Measurements from ENCODE around the gene NTSR1. TPM values are rescaled to one million over a fixed set of nuclear protein-coding genes. Genes with fewer than 3 reads are reported as not detected.

NTSR1 gene
- total and polyA plus RNA-seq, 2 of the 8 experiments (the other 6 are each of a cell fraction or from before 2014, with no cell fraction given) = 0.53 to 0.89 TPM

DNA sequence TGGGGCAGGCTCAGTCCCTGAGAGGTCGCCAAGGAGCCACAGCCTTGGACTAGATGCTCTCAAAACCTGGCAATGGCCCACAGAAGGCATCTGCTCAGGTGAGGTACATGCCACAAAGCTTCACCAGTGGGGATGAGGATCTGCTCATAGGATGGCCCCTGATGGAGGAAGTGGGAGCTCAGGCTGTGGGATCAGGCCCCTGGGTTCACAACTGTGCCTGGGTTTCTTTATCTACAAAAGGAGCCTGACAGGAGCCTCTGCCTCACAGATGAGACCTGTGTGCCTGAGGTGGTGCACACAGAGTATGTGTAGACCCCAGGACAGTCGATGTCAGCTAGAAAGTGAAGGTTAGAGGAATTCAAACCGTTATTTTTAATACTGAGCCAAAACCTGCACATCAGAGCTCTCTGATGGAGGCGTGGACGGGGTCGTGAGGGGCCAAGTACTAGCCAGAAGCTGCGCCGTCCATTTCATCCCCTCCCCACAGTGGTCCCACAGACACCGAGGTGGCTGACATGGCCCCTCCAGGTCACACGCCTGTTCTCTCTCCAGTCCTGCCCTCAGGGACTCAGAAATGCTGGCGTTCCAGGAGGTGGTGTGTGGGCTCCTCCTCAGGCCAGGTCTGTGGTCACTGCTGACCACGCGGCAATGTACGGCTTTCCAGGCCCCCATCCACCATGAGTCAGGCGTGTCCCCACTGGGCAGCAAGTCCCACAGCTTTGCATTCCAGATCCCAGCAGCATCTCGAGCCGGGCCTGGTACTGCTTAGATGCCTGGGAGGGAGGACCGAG is 33.3 kb downstream of the NTSR1 start:
- Histone ChIP-seq H4K8ac (ENCODE audit: extremely low read depth, insufficient read depth, low read length) (no peak overlapping the region), H3K79me2 (ENCODE audit: control insufficient read depth in 1 of 2, insufficient read depth in 2 of 2, low read length in 2 of 2) (no peaks in the 10 kb centered on the region), H2BK20ac (ENCODE audit: low read length) (no peak overlapping the region), H3K56ac (replicated peaks; ENCODE audit: insufficient read length, low read depth, low read length) (no peak overlapping the region), H3K27ac (ENCODE audit: low read depth, low read length) (no peak overlapping the region), H3K23ac (ENCODE audit: insufficient read length) (no peak overlapping the region), H2BK5ac (ENCODE audit: low read depth, low read length) (0 out of 2 replicates have a peak overlapping the region, but pooled peaks have one; percentile 21), H4K20me1 (replicated peaks in 1 of 2; ENCODE audit: control insufficient read depth in 1 of 2, insufficient read depth in 2 of 2, low read length in 2 of 2) (no peaks in the 10 kb centered on the region), H3K4me2 (ENCODE audit: insufficient read depth in 1 of 2, low read depth in 2 of 2, low read length in 2 of 2) (no peak overlapping the region), H2BK120ac (replicated peaks; ENCODE audit: low read depth, low read length) (no peak overlapping the region), H3K4me3 (ENCODE audit: extremely low read depth in 1 of 4, insufficient read depth in 2 of 4, low read depth in 3 of 4, low read length in 4 of 4) (no peak overlapping the region), H2AFZ (ENCODE audit: low read length) (no peak overlapping the region), H4K91ac (replicated peaks; ENCODE audit: insufficient read length, low read length) (no peak overlapping the region), H3K4me1 (replicated peaks in 1 of 4; ENCODE audit: control insufficient read depth in 3 of 4, insufficient read depth in 4 of 4, low read length in 3 of 4) (peaks cover 0 to 11% (median 5%) of the 10 kb centered on the region in 4 experiments; a peak in 5 of 7 replicates), H3K14ac (ENCODE audit: insufficient read length) (no peak overlapping the region), H3K9me3 (ENCODE audit: insufficient read depth in 2 of 2, low read depth in 1 of 2, low read length in 1 of 2) (no peaks in the 10 kb centered on the region), H2AK5ac (ENCODE audit: low read depth, low read length) (no peak overlapping the region), H3K36me3 (ENCODE audit: control insufficient read depth in 2 of 4, insufficient read depth in 4 of 4, low read length in 3 of 4) (no peaks in the 10 kb centered on the region), H3K4ac (replicated peaks; ENCODE audit: insufficient read length, low read depth, low read length) (no peak overlapping the region), H3K23me2 (ENCODE audit: low read depth, low read length) (no peaks in the 10 kb centered on the region), H3K18ac (ENCODE audit: extremely low read depth, low read length) (no peak overlapping the region), H2BK15ac (ENCODE audit: low read length) (peak overlapping the region; percentile 88; the same call in 1 of the 2 replicates), H2BK12ac (ENCODE audit: low read depth, low read length) (no peak overlapping the region), H3K9ac (replicated peaks in 1 of 4; ENCODE audit: extremely low read depth in 1 of 4, low read depth in 3 of 4, low read length in 3 of 4) (no peak overlapping the region), H3K27me3 (replicated peaks in 1 of 4; ENCODE audit: control insufficient read depth in 3 of 4, extremely low read depth in 1 of 4, insufficient read depth in 3 of 4, low read length in 3 of 4) (no peaks in the 10 kb centered on the region; a peak in 2 of 7 replicates), H3K79me1 (ENCODE audit: low read depth, low read length) (no peaks in the 10 kb centered on the region), H4K5ac (ENCODE audit: insufficient read length, low read depth, low read length) (no peak overlapping the region)
- no peak for DNase-seq (ENCODE audit: low read depth in 1 of 2, low spot score in 2 of 2)
- FAIRE-seq = no peak
- ChIA-PET CTCF (ENCODE audit: partially characterized antibody) (interaction anchor here (0.6 to 2.9 kb wide), 10 partner anchors 8 to 939 kb away, joined by 3 to 9 read pairs (median 4); partner anchors contain the start of gene NTSR1), POLR2A (ENCODE audit: partially characterized antibody) (no interaction called here)
- WGBS, 2 experiments (ENCODE audit: extremely low coverage in 1 of 2, insufficient coverage in 1 of 2, insufficient read length in 1 of 2, insufficient replicate concordance in 2 of 2, low coverage in 1 of 2, low lambda C conversion rate in 2 of 2, missing lambda C conversion rate in 1 of 2) = 85% methylated on average over 15 of the region's 18 CpGs; no CpG with 5 or more reads in 1 of the 2 experiments
- TF ChIP-seq SUZ12 (IDR thresholded peaks at IDR 0.05; ENCODE audit: low read length) (no peak), HDAC2 (IDR thresholded peaks at IDR 0.05; ENCODE audit: borderline replicate concordance in 1 of 2, low read depth in 2 of 2, low read length in 2 of 2) (no peak)
